ENCODE data around the gene DNAJC27. TPM values are rescaled to one million over a fixed set of nuclear protein-coding genes. Genes with fewer than 3 reads are reported as not detected.
"Not testable (repeated sequence)": the region's sequence is repeated elsewhere in the genome, so short reads cannot be mapped to it uniquely, and the experiment has no call there.

Gene DNAJC27
- total RNA-seq (2014; rRNA removed; shearing (Covaris generic)), result 0.76 and 1.3 TPM in 2 replicates
- 2.2 and 2.9 TPM in 2 replicates for polyA plus RNA-seq (2016; fragmentation: Nextera tagmentation; extraction: Ambion mirVana)

DNA sequence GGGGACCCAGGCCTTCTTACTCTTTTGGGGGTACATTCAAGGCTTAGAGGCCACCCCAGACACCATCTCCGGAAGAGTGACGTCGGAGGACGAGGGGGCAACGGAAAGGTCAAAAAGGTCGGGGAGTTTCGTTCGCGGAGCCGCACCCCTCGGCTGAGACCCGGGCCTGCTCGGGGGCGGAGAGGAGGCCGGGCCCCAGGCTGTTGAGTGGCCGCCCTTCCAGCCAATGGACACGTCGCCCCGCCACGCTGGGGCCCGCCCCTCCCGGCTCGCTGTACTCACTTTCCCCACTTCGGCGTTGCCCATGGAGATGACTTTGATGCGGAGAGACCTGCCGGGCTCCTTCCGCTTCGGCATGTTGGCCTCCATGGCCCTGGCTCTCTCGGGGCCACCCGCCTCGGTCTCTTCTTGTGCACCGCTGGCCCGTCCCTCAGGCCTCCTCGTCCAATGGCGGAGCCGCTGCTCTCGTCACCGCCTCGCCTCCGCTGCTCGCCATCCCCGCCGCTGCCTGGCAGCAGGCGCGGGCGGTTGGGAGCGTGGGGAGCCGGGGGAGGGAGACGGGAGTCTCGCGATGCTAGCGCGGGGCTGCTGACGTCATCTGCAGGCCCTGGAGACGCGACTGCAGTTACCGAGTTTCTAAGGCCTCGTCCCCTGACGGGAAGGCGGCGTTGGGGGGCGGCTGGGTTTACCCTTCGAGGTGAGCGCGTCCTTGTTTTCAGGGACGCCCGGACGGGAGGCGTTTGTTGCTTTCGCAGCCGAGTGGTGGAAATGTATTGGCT is at the start of gene DNAJC27:
Gene DNAJC27 (minus strand): TSS at position 420 of the 779 bp plus-strand sequence. CDS start 51 bp downstream, at position 369.
- in situ Hi-C loops (cut with MboI), result loop anchor here (25.0 kb wide), 1 partner anchor 559 kb away; no protein-coding TSS in a partner anchor
- Histone ChIP-seq H3K4me3 (peak within 1 kb of the TSS; percentile 97), H3K9me2 (ENCODE audit: insufficient read depth) (no peaks in the 10 kb centered on the region), H3K9me3 (ENCODE audit: low read depth) (no peaks in the 10 kb centered on the region), H2AFZ (peak within 1 kb of the TSS; percentile 96), H3K9ac (peak within 1 kb of the TSS; percentile 99), H3K36me3 (ENCODE audit: low read depth) (no peaks in the 10 kb centered on the region), H3K4me2 (ENCODE audit: unreplicated experiment) (peak within 1 kb of the TSS; percentile 96), H4K20me1 (ENCODE audit: insufficient read depth) (no peaks in the 10 kb centered on the region), H3K4me1 (ENCODE audit: insufficient read depth) (peaks cover 7% of the 10 kb centered on the region; the same call in 1 of the 2 replicates), H3K27me3 (replicated peaks; ENCODE audit: insufficient read depth) (no peaks in the 10 kb centered on the region), H3K27ac (peak within 1 kb of the TSS; percentile 98), H3F3A (ENCODE audit: insufficient read depth) (peaks cover 9% of the 10 kb centered on the region; the same call in 1 of the 2 replicates), H3K79me2 (ENCODE audit: insufficient read depth) (peaks cover 49% of the 10 kb centered on the region)
- 1% methylated on average over 47 to 51 of the region's 72 CpGs for WGBS, 2 experiments (ENCODE audit: low coverage in 1 of 2, low lambda C conversion rate in 2 of 2, missing lambda C conversion rate in 2 of 2)
- TF ChIP-seq EZH2 (IDR thresholded peaks at IDR 0.05; ENCODE audit: insufficient read depth, poor library complexity, severe bottlenecking) (no peak), EZH2phosphoT487 (IDR thresholded peaks at IDR 0.05; ENCODE audit: insufficient read depth, low read depth) (no peak)
- DNase-seq, result peak; percentile 99

DNA sequence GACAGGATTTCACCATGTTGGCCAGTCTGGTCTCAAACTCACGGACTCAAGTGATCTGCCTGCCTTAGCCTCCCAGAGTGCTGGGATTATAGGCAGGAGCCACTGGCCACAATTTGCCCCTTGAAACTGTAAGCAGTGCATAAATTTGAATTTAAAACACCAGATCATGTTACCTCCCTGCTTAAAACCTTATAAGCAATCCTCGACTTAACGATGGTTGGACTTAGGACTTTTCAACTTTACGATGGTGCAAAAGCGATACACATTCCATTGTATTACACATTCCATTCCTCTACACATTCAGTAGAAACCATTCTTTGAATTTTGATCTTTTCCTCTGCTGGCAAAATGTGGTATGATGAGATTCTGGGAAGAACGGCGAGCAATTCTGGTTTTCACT is 46.9 kb upstream of the DNAJC27 start:
- TF ChIP-seq EZH2phosphoT487 (IDR thresholded peaks at IDR 0.05; ENCODE audit: insufficient read depth, low read depth), result no peak
- no peak for TF ChIP-seq EZH2 (IDR thresholded peaks at IDR 0.05; ENCODE audit: insufficient read depth, poor library complexity, severe bottlenecking)
- no peak for DNase-seq
- Histone ChIP-seq H3K79me2 (ENCODE audit: insufficient read depth) (no peaks in the 10 kb centered on the region), H3K36me3 (ENCODE audit: low read depth) (no peaks in the 10 kb centered on the region), H3K27ac (no peak overlapping the region), H4K20me1 (ENCODE audit: insufficient read depth) (no peaks in the 10 kb centered on the region), H3K9me2 (ENCODE audit: insufficient read depth) (no peaks in the 10 kb centered on the region), H3F3A (ENCODE audit: insufficient read depth) (no peaks in the 10 kb centered on the region), H3K27me3 (replicated peaks; ENCODE audit: insufficient read depth) (0 out of 2 replicates have a peak, but pooled peaks cover under 1% of the 10 kb centered on the region), H3K9ac (no peak overlapping the region), H3K4me3 (no peak overlapping the region), H3K4me1 (ENCODE audit: insufficient read depth) (no peaks in the 10 kb centered on the region), H3K4me2 (ENCODE audit: unreplicated experiment) (no peak overlapping the region), H3K9me3 (ENCODE audit: low read depth) (no peaks in the 10 kb centered on the region), H2AFZ (no peak overlapping the region)
- in situ Hi-C loops (cut with MboI), result no loop called here
- 82% methylated on average over 7 of the region's 7 CpGs for WGBS, 2 experiments (ENCODE audit: low coverage in 1 of 2, low lambda C conversion rate in 2 of 2, missing lambda C conversion rate in 2 of 2)

DNA sequence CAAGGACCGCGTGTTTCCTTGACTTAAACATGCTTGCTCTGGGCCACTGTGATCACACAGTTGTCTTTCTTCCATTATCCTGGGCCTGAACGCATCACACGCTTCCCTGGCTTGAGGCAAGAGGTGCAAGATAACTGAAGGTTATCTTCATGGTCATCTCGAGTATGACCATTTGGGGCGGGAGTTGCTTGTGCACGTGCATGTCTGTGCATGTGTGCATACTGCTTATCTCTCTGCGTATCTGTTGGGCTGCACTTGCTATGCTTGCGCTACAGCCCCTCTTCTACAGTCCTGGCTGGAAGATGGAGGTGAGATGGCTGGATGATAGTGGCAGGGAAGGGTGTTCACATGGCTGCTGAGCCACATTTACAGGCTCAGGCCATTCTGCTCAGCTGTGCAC is 42.9 kb upstream of the DNAJC27 start:
- 90 to 94% methylated on average over 9 of the region's 9 CpGs for WGBS, 2 experiments (ENCODE audit: low coverage in 1 of 2, low lambda C conversion rate in 2 of 2, missing lambda C conversion rate in 2 of 2)
- Histone ChIP-seq H3K4me2 (ENCODE audit: unreplicated experiment) (no peak overlapping the region), H3F3A (ENCODE audit: insufficient read depth) (no peaks in the 10 kb centered on the region), H3K79me2 (ENCODE audit: insufficient read depth) (no peaks in the 10 kb centered on the region), H3K4me3 (no peak overlapping the region), H4K20me1 (ENCODE audit: insufficient read depth) (no peaks in the 10 kb centered on the region), H3K9me3 (ENCODE audit: low read depth) (no peaks in the 10 kb centered on the region), H3K27me3 (replicated peaks; ENCODE audit: insufficient read depth) (no peaks in the 10 kb centered on the region), H3K4me1 (ENCODE audit: insufficient read depth) (no peaks in the 10 kb centered on the region), H3K9me2 (ENCODE audit: insufficient read depth) (no peaks in the 10 kb centered on the region), H3K27ac (no peak overlapping the region), H2AFZ (no peak overlapping the region), H3K9ac (no peak overlapping the region), H3K36me3 (ENCODE audit: low read depth) (no peaks in the 10 kb centered on the region)
- TF ChIP-seq EZH2phosphoT487 (IDR thresholded peaks at IDR 0.05; ENCODE audit: insufficient read depth, low read depth) (no peak), EZH2 (IDR thresholded peaks at IDR 0.05; ENCODE audit: insufficient read depth, poor library complexity, severe bottlenecking) (no peak)
- no peak for DNase-seq
- in situ Hi-C loops (cut with MboI), result no loop called here

DNA sequence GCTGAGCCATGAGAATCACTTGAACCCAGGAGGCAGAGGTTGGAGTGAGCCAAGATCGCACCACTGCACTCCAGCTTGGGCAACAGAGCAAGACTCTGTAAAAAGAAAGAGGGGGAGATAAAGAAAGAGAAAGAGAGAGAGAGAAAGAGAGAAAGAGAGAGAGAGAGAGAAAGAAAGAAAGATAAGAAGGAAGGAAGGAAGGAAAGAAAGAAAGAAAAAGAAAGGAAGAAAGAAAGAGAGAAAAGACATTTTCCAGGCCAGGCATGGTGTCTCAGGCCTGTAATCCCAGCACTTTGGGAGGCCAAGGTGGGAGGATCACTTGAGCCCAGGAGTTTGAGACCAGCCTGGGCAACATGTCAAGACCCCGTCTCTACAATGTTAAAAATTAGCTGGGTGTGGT is 39.6 kb upstream of the DNAJC27 start:
- in situ Hi-C loops (cut with MboI); H3K4me3 ChIP-seq; H3K36me3 ChIP-seq (ENCODE audit: low read depth); H3K4me1 ChIP-seq (ENCODE audit: insufficient read depth); H3K9me2 ChIP-seq (ENCODE audit: insufficient read depth); H3K27ac ChIP-seq; H3K9me3 ChIP-seq (ENCODE audit: low read depth); H3K9ac ChIP-seq; H3F3A ChIP-seq (ENCODE audit: insufficient read depth); H4K20me1 ChIP-seq (ENCODE audit: insufficient read depth); H2AFZ ChIP-seq; H3K27me3 ChIP-seq (replicated peaks; ENCODE audit: insufficient read depth); H3K79me2 ChIP-seq (ENCODE audit: insufficient read depth); DNase-seq; H3K4me2 ChIP-seq (ENCODE audit: unreplicated experiment): not testable (repeated sequence)
- 83 to 93% methylated on average over 2 of the region's 2 CpGs for WGBS, 2 experiments (ENCODE audit: low coverage in 1 of 2, low lambda C conversion rate in 2 of 2, missing lambda C conversion rate in 2 of 2)
